HepG2 (cell line): ENCODE data around the gene ALDH18A1. TPM values are rescaled to one million over a fixed set of nuclear protein-coding genes. Genes with fewer than 3 reads are reported as not detected.

Experiments
- ATAC-seq: fragments of 200-7000 bp; cut with Tn5 transposase; 3 replicates; pipeline ENCODE4 v1.9.1; 2020; ENCODE audit warnings: mild to moderate bottlenecking, moderate library complexity
- BruUV-seq: library from RNA; stranded (reverse); fragments of 400-500 nt; replicated peaks from 2 replicates; lab custom pipeline; 2021; lab: Mats Ljungman, UMichigan
- CTCF ChIA-PET: fragments of 300-600 bp; formaldehyde crosslinking; extraction: SDS; loops from one replicate; lab custom pipeline; 2021; ENCODE audit warnings: low total read pairs, inconsistent platforms, low intra/inter-chr PET ratio; lab: Yijun Ruan, JAX
- POLR2A ChIA-PET: fragments of 350-600 bp; sonication (Branson Sonifier 250); formaldehyde crosslinking; loops from one replicate; lab custom pipeline; 2020; ENCODE audit warnings: antibody characterized with exemption, inconsistent platforms; lab: Yijun Ruan, JAX
- DNase-seq: peaks from one replicate; pipeline ENCODE4 v3.0.0-alpha.2; 2015; ENCODE audit warnings: low spot score
- FAIRE-seq: peaks from 3 replicates; lab custom pipeline; 2011; peaks lifted over from hg19 to GRCh38; lab: Jason Lieb, UNC
- H2AFZ ChIP-seq: one replicate; pipeline ENCODE4 v1.6.1; 2011; ENCODE audit warnings: low read length, inconsistent platforms
- H3K27ac ChIP-seq: fragments of 300-600 bp; 3 replicates; pipeline ENCODE4 v1.8.0; 2011; ENCODE audit warnings: mixed run types, mild to moderate bottlenecking, mixed read lengths, low read length, inconsistent platforms; ENCODE audit not compliant: insufficient read depth; ENCODE audit errors: extremely low read length
- H3K27me3 ChIP-seq, 2 experiments: fragments of 200-600 bp in 1 of 2; 2 replicates in 1 of 2; 3 replicates in 1 of 2; pipeline versions ENCODE4 v1.6.0 to v1.8.0; 2011; ENCODE audit warnings: low read length in 2 of 2, mild to moderate bottlenecking in 2 of 2, moderate library complexity in 2 of 2, inconsistent platforms in 1 of 2; ENCODE audit not compliant: insufficient read depth in 2 of 2, control insufficient read depth in 1 of 2
- H3K36me3 ChIP-seq, 2 experiments: fragments of 200-600 bp in 1 of 2; replicated peaks in 1 of 2; 2 replicates in 1 of 2; 3 replicates in 1 of 2; pipeline versions ENCODE4 v1.5.1 to v1.8.0; 2011; ENCODE audit warnings: low read length in 2 of 2, inconsistent platforms in 1 of 2; ENCODE audit not compliant: insufficient read depth in 2 of 2, control insufficient read depth in 1 of 2
- H3K4me1 ChIP-seq: 2 replicates; pipeline ENCODE4 v1.5.1; 2012; ENCODE audit warnings: low read length, inconsistent platforms; ENCODE audit not compliant: insufficient read depth
- H3K4me2 ChIP-seq: 2 replicates; pipeline ENCODE4 v1.6.0; 2011; ENCODE audit warnings: low read depth, low read length, inconsistent platforms
- H3K4me3 ChIP-seq, 3 experiments: fragments of 200-600 bp in 1 of 3; sonication (generic), shearing (Covaris generic) in 1 of 3; replicated peaks in 1 of 3; 2 replicates each; pipeline ENCODE4 v1.5.1; 2011 to 2016; ENCODE audit warnings: low read length in 3 of 3, inconsistent platforms in 2 of 3, low read depth in 2 of 3, mild to moderate bottlenecking in 2 of 3, control low read depth in 1 of 3, mixed read lengths in 1 of 3; ENCODE audit not compliant: insufficient read depth in 1 of 3
- H3K79me2 ChIP-seq: one replicate; pipeline ENCODE4 v1.6.1; 2011; ENCODE audit warnings: low read length, inconsistent platforms; ENCODE audit not compliant: insufficient read depth
- H3K9ac ChIP-seq: 2 replicates; pipeline ENCODE4 v1.6.0; 2011; ENCODE audit warnings: mild to moderate bottlenecking, low read depth, low read length, inconsistent platforms; ENCODE audit not compliant: insufficient read depth
- H3K9me3 ChIP-seq: 2 replicates; pipeline ENCODE4 v1.5.1; 2012; ENCODE audit warnings: mild to moderate bottlenecking, low read length
- H4K20me1 ChIP-seq: 2 replicates; pipeline ENCODE4 v1.6.0; 2011; ENCODE audit warnings: inconsistent platforms, mild to moderate bottlenecking, low read length, moderate library complexity; ENCODE audit not compliant: insufficient read depth
- HNRNPH1 ChIP-seq: fragments of 200-400 bp; formaldehyde crosslinking; optimal IDR thresholded peaks from 2 replicates; pipeline ENCODE3; 2017; ENCODE audit warnings: mild to moderate bottlenecking, low read depth, low read length
- SP140L ChIP-seq: sonication (generic); formaldehyde crosslinking; IDR thresholded peaks from 2 replicates; pipeline ENCODE4 v1.4.0; 2020; ENCODE audit warnings: missing genetic modification reagents, borderline replicate concordance
- ZNF180 ChIP-seq: sonication (generic); formaldehyde crosslinking; IDR thresholded peaks from 2 replicates; pipeline ENCODE4 v1.4.0; 2020; ENCODE audit warnings: low read depth, missing genetic modification reagents, borderline replicate concordance
- ZNF446 ChIP-seq: sonication (generic); formaldehyde crosslinking; IDR thresholded peaks from 2 replicates; pipeline ENCODE4 v1.5.0; 2020; ENCODE audit warnings: mild to moderate bottlenecking, missing genetic modification reagents
- ZNF629 ChIP-seq: sonication (generic); formaldehyde crosslinking; conservative IDR thresholded peaks from 2 replicates; pipeline ENCODE4 v1.5.0; 2020; ENCODE audit warnings: missing genetic modification reagents
- ZNF737 ChIP-seq: sonication (generic); formaldehyde crosslinking; IDR thresholded peaks from 2 replicates; pipeline ENCODE4 v1.5.0; 2020; ENCODE audit warnings: missing genetic modification reagents, mild to moderate bottlenecking, borderline replicate concordance
- ZNF772 ChIP-seq: sonication (generic); formaldehyde crosslinking; IDR thresholded peaks from 2 replicates; pipeline ENCODE4 v1.5.0; 2020; ENCODE audit warnings: mild to moderate bottlenecking, missing genetic modification reagents
- whole genome bisulfite sequencing: methylation state at CpG from one replicate; pipeline ENCODE4 v1.1.6; 2017; ENCODE audit warnings: low lambda C conversion rate; 5-methylcytosine and 5-hydroxymethylcytosine counted together
- in situ Hi-C: cut with HindIII; loops from 2 replicates; pipeline ENCODE4 v1.10.0; 2017; ENCODE audit warnings: low pct_unique_long_range_greater_than_20kb; ENCODE audit not compliant: extremely low pct_ligation_motif_present
- intact Hi-C: fragments of 100-400 bp; cut with micrococcal nuclease; formaldehyde crosslinking; loops from one replicate; pipeline ENCODE4 v1.10.0; 2022; ENCODE audit not compliant: unreplicated experiment
- polyA plus RNA-seq, 8 experiments: library from polyadenylated mRNA; depleted of rRNA in 3 of 8; stranded (reverse) in 7 of 8; unstranded in 1 of 8; fragments of >200 nt; fragmentation: Illumina TruSeq in 4 of 8; extraction: Trizol in 4 of 8; gene quantifications; 2 replicates each; pipeline versions ENCODE4 v1.2.1 to v1.2.3, GENCODE V29; 2011 to 2016; ENCODE audit warnings: low read depth in 4 of 8, missing spikeins in 1 of 8, mixed read lengths in 1 of 8; ENCODE audit not compliant: insufficient read depth in 1 of 8
- total RNA-seq, 5 experiments: library from RNA; depleted of rRNA; stranded (reverse); fragments of >200 nt; fragmentation: Illumina TruSeq; extraction: Trizol; gene quantifications; 2 replicates each; pipeline ENCODE4 v1.2.3, GENCODE V29; 2016; ENCODE audit warnings: low read depth in 1 of 5
- TF ChIP-seq, protein P1 (sequence below): sonication (generic); formaldehyde crosslinking; IDR thresholded peaks from 2 replicates; pipeline ENCODE4; 2020; ENCODE audit warnings: missing genetic modification reagents, mild to moderate bottlenecking, borderline replicate concordance
- TF ChIP-seq, protein P2 (sequence below): sonication (generic); formaldehyde crosslinking; IDR thresholded peaks from 2 replicates; pipeline ENCODE4 v1.5.0; 2020; ENCODE audit warnings: missing genetic modification reagents
- TF ChIP-seq, protein P3 (sequence below): sonication (generic); formaldehyde crosslinking; IDR thresholded peaks from 2 replicates; pipeline ENCODE4 v1.4.0; 2020; ENCODE audit warnings: mild to moderate bottlenecking, low read depth, missing genetic modification reagents
- TF ChIP-seq, protein P4 (sequence below): sonication (generic); formaldehyde crosslinking; IDR thresholded peaks from 2 replicates; pipeline ENCODE4 v1.4.0; 2020; ENCODE audit warnings: missing genetic modification reagents, borderline replicate concordance

Gene ALDH18A1
- total and polyA plus RNA-seq, 2 of the 13 experiments (the other 11 are each of a cell fraction or from before 2014, with no cell fraction given), result 180 to 263 TPM

DNA sequence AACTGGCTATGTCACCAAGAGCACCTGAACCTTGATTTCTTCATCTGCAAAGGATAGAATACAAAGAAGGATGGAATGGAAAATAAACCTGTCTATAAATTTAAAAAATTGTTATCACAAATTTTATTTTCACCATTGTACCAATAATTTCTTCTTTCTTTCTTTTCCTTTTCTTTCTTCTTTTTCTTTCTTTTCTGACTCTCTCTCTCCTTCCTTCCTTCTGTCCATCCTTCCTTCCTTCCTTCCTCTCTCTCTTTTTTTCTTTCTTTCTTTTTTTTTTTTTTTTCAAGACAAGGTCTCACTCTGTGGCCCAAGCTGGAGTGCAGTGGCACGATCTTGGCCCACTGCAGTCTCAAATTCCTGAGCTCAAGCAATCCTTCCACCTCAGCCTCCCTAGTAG, 58.7 kb downstream of the ALDH18A1 start (continued):
- TF ChIP-seq, protein P1, sequence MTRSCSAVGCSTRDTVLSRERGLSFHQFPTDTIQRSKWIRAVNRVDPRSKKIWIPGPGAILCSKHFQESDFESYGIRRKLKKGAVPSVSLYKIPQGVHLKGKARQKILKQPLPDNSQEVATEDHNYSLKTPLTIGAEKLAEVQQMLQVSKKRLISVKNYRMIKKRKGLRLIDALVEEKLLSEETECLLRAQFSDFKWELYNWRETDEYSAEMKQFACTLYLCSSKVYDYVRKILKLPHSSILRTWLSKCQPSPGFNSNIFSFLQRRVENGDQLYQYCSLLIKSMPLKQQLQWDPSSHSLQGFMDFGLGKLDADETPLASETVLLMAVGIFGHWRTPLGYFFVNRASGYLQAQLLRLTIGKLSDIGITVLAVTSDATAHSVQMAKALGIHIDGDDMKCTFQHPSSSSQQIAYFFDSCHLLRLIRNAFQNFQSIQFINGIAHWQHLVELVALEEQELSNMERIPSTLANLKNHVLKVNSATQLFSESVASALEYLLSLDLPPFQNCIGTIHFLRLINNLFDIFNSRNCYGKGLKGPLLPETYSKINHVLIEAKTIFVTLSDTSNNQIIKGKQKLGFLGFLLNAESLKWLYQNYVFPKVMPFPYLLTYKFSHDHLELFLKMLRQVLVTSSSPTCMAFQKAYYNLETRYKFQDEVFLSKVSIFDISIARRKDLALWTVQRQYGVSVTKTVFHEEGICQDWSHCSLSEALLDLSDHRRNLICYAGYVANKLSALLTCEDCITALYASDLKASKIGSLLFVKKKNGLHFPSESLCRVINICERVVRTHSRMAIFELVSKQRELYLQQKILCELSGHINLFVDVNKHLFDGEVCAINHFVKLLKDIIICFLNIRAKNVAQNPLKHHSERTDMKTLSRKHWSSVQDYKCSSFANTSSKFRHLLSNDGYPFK (CRISPR knock-in tag), result no peak
- TF ChIP-seq ZNF629 (CRISPR knock-in tag) (no peak), ZNF772 (CRISPR knock-in tag) (no peak)

DNA sequence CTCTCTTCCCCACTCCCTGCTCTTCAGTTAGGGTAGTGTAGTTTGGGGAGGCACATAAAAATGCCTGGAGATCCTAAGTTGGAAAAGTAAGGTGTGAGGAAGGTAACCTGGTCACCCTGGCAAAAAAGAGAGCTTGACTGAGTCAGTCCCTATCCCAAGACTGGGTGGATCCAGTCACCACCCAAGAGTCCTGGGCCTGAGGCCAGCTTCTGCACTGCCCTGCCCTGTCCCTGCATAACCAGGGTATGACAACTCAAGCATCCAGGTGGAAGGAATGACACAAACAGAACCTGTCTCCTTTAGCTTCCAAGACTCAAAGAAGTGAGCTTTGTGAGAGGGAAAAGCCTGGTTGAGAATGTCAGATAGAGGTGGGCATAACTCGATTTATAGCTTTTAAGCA, 68.5 kb downstream of the ALDH18A1 start:
- Histone ChIP-seq H3K4me2 (no peak overlapping the region), H3K27me3 (peaks cover 4% of the 10 kb centered on the region in 2 experiments; a peak in 2 of 5 replicates), H3K79me2 (no peaks in the 10 kb centered on the region), H3K9me3 (no peaks in the 10 kb centered on the region), H3K4me3 (no peak overlapping the region), H3K27ac (no peak overlapping the region), H2AFZ (no peak overlapping the region), H3K36me3 (no peaks in the 10 kb centered on the region), H3K9ac (no peak overlapping the region), H4K20me1 (no peaks in the 10 kb centered on the region), H3K4me1 (no peaks in the 10 kb centered on the region)
- POLR2A ChIA-PET, result no interaction called here
- WGBS, result 0% methylated on average over 1 of the region's 1 CpG
- CTCF ChIA-PET, result no interaction called here
- no TSS peak for BruUV-seq
- TF ChIP-seq HNRNPH1 (no peak), SP140L (no peak), ZNF180 (CRISPR knock-in tag) (no peak), ZNF446 (CRISPR knock-in tag) (no peak), ZNF737 (CRISPR knock-in tag) (no peak)
- TF ChIP-seq, protein P2, sequence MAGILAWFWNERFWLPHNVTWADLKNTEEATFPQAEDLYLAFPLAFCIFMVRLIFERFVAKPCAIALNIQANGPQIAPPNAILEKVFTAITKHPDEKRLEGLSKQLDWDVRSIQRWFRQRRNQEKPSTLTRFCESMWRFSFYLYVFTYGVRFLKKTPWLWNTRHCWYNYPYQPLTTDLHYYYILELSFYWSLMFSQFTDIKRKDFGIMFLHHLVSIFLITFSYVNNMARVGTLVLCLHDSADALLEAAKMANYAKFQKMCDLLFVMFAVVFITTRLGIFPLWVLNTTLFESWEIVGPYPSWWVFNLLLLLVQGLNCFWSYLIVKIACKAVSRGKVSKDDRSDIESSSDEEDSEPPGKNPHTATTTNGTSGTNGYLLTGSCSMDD, result no peak
- TF ChIP-seq, protein P3, sequence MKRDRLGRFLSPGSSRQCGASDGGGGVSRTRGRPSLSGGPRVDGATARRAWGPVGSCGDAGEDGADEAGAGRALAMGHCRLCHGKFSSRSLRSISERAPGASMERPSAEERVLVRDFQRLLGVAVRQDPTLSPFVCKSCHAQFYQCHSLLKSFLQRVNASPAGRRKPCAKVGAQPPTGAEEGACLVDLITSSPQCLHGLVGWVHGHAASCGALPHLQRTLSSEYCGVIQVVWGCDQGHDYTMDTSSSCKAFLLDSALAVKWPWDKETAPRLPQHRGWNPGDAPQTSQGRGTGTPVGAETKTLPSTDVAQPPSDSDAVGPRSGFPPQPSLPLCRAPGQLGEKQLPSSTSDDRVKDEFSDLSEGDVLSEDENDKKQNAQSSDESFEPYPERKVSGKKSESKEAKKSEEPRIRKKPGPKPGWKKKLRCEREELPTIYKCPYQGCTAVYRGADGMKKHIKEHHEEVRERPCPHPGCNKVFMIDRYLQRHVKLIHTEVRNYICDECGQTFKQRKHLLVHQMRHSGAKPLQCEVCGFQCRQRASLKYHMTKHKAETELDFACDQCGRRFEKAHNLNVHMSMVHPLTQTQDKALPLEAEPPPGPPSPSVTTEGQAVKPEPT (CRISPR knock-in tag), result no peak
- TF ChIP-seq, protein P4, sequence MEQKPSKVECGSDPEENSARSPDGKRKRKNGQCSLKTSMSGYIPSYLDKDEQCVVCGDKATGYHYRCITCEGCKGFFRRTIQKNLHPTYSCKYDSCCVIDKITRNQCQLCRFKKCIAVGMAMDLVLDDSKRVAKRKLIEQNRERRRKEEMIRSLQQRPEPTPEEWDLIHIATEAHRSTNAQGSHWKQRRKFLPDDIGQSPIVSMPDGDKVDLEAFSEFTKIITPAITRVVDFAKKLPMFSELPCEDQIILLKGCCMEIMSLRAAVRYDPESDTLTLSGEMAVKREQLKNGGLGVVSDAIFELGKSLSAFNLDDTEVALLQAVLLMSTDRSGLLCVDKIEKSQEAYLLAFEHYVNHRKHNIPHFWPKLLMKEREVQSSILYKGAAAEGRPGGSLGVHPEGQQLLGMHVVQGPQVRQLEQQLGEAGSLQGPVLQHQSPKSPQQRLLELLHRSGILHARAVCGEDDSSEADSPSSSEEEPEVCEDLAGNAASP (CRISPR knock-in tag), result no peak
- intact Hi-C loops (no loop called here), in situ Hi-C loops (no loop called here)
- FAIRE-seq, result no peak
- DNase-seq, result no peak
- ATAC-seq, result no peak
